DMS 273 (cell line): ENCODE measurements around the gene STEEP1.
"Not testable (repeated sequence)": the region's sequence is repeated elsewhere in the genome, so short reads cannot be mapped to it uniquely, and the experiment has no call there.

Experiments used
- DNase-seq: peaks from one replicate; lab custom pipeline; 2025; ENCODE audit not compliant: unreplicated experiment; lab: John Stamatoyannopoulos, UW

STEEP1 gene

DNA sequence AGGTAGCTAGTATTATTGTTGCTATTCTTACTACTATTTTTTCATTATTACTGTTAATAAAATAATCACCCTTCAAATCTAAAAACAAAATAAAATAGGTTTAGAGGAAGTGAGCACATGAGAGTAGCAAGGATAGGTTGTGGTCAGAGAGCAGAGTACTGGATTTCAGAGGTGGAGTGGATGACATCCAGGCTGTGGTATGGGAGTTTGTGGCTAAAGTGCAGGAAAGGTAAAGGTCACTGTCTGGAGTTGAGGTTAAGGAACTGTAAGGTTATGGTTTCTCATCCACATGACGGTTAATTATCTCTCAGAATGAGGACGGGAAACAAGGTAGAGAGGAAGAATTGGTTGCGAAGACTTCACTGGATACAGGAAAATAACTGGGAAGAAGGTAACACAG, 27.7 kb downstream of the STEEP1 start:
- DNase-seq, result no peak

- no peak for DNase-seq
Measured at GRCh38 chrX:119529345-119530276, 35.6 kb downstream of the STEEP1 start.

DNA sequence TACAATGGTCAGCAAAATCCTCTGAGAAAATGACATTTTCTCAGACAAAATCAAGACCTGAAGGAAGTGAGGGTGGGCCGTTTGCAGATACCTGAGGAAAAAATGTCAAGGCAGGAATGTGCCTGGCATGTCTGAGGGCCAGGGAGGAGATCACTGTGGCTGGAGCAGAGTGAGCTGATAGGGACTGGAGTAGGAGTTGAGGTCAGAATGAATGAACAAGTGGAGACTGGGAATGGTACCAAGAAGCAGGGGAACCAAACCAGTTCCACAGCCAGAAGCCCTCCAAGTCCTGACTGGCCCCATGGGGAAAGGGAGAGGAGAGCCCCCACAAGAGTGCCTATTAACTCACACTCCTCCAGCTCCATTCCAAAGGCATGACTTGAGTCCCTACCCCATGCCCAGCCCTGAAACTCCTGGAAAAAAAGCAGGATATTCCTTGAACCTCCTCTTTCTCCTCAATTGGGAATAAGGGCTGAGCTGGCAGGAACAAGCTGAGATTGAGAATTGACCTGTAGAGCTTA, 41.5 kb downstream of the STEEP1 start:
- DNase-seq, result no peak

- DNase-seq, result no peak
Measured at GRCh38 chrX:119521246-119521645, 44.0 kb downstream of the STEEP1 start.

DNA sequence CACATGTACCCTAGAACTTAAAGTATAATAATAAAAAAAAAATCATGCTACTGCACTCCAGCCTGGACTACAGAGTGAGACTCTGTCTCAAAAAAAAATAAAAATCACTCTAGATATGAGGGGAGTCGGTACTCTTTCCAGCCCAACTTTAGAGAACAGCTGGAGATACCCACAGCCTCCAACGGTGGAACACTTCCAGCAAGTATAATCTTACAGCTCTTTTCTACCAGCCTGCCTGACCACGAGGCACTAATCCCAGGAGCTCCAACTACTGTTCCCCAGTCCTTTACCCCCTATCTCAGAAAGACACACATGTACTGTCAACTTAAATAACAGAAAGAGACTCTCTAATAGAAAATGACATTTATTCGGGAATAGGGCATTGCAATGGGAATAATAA, 46.8 kb downstream of the STEEP1 start:
- DNase-seq, result peak; percentile 72

- DNase-seq, result peak; percentile 87
Measured at GRCh38 chrX:119516157-119516702, 49.0 kb downstream of the STEEP1 start.

DNA sequence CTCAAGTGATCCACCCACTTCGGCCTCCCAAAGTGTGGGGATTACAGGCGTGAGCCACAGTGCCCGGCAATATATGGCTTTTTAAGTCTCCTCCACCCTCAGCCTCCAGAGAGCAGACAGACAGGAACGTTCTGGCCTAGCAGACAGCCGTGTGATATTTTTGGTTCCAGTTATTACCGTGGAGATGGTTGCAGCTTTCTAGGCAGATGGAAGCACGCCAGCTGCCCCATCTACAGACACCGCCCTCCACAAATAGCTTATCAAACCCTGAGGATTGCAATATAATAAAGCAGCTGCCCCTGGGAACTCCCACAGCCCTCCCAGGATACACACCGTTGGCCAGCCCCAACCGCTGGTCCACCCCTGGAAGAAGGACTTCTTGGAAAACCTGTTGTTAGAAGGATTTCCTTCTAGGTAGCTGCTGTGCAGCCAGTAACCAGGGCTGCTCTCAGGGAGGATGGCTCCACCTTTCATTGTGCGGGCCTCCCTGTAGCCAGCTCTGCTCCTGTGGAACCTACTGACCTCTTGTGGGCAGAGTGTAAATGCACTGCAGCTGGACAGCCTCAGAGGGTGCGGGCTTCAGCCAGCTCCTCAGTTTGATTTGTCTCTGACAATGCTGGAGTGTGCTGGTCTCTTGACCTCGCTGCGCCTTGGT, 52.9 kb downstream of the STEEP1 start:
- DNase-seq, result peak; percentile 85

DNA sequence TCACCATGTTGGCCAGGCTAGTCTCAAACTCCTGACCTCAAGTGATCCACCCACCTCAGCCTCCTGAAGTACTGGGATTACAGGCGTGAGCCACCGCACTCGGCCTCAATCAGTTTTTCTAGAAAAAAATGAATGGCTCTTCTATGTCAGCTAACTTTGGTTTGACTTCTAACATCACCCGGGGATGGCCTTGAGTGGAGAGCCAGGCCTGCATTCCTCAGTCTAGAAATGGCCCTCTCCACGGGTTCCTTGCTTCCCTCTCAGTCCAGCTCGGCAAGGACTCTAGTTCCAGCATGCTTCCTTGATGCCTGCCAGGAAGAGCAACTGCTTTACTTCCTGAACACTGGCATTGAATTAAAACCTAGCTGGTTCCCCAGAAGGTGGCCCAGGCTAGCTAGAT, 58.0 kb downstream of the STEEP1 start:
- no peak for DNase-seq

GRCh38 chrX:119505945-119506344, 59.3 kb downstream of the STEEP1 start:
- DNase-seq, result no peak

GRCh38 chrX:119505145-119505544, 60.1 kb downstream of the STEEP1 start:
- DNase-seq, result not testable (repeated sequence)

DNA sequence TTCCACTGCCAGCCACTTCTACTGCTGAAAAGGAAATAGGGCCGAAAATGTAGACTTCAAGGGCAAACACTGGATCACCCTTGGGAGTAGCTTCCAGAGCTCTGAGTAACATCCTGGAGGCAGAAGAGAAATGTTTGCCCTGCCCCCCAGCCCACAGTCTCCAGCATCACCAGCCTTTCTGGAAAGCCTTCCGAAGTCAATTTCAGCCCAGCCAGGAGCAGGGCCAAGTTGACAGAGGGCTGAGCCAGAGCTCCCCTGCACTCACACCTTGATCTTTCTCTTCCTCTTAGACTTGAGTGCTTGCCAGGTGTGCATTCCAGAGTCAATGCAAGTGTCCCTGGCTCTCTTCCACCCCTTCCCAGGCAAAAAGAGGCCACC, 61.7 kb downstream of the STEEP1 start:
- DNase-seq, result no peak

GRCh38 chrX:119502727-119503483, 62.3 kb downstream of the STEEP1 start:
- no peak for DNase-seq

DNA sequence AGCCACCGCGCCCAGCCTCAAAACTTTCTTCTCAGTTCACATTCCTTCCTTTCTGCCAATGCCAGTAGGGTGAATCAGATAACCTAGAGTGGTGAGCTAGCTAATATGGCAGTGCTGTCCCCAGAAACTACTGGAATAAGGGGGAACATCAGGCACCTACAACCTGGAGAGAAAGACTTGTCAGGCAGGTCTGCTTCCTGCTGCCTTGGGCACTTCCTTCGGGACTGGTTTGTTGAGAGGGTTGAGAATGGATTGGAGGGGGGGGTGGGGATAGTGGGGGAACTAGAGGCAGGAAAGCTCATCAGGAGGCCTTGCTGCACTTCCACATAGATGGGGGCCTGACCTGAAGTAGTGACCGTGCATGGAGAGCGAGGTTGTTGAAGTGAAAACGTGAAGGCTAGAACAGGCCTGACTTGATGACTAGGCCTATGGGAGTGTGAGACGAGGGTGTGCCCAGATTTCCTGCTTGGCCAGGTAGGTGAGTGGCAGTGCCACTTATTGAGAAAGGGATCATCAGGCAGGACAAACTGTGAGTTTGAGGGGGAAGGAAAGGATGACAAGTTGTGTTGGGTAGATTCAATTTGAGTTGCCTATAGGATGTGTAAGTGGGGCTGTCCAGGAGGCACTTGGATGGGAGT, 63.6 kb downstream of the STEEP1 start:
- DNase-seq, result no peak

- no peak for DNase-seq
Measured at GRCh38 chrX:119500061-119500800, 65.0 kb downstream of the STEEP1 start.

- DNase-seq, result no peak
Measured at GRCh38 chrX:119497185-119497584, 68.0 kb downstream of the STEEP1 start.

DNA sequence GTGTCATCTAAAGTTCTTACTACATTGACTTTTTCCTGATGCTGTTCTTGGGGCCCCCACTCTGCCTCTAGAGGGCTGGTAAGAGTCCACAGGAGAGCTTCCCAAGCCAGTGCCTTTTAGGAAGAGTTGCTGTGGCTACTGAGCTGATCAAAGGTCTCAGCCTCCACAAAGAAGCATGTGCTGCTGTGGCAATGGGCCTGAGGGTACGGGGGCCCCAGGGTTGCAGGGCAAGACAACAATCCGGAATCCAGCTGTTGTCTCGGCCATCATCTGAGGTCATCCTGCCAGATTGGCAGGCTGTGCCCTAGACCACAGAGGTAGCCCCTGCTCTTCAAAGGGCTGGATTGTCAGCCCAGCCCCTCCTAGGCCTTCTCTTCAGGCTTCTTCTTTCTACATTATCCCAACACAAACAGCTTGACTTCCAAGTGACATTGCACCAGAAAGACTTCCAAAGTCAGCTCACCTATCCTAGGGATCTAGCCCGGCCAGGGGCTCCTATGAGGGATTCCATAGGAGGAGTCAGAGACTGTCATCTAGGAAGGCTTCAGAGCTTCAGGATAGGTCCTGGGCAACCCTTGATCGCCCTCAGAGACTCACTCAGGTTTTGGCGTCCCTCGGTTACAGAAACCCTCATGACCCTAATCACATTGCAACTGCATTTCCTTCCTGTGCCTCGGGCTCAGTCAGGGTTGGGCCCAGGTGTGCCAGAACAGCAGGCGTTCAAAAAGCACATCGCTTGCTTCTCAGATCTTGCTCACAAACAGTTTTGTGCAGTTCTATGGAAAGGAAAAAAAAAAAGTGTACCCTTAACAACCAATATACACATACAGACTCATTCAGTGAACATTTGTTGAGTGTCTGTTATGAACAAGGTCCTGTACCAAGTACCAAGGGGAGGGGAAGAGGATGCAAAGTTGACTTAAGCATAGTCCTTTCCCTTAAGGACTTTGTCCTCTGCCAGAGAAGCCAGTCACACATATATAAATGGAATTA, 69.2 kb downstream of the STEEP1 start:
- no peak for DNase-seq

DNA sequence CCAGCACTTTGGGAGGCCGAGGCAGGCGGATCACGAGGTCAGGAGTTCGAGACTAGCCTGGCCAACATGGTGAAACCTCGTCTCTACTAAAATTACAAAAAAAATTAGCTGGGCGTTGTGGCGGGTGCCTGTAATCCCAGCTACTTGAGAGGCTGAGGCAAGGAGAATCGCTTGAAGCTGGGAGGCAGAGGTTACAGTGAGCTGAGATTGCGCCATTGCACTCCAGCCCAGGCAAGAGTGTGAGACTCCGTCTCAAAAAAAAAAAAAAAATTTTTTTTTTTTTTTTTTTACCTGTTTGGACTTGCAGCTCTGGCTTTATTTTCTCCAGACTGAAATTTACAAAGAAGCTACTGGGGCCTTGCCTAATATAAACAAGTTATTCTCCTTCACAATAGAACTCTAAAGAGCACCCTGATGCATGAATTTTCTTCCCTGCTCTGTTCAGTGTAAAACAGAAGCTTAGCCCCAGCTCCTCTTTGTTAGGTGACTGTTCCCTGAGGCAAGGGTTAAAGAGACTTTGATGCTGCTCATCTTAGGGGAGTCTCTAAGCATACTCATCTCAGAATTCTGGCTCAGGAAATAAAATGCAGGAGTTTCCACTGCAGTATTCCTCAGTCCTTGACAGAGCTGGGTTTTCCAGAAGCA, 71.2 kb downstream of the STEEP1 start:
- DNase-seq, result not testable (repeated sequence)

- no peak for DNase-seq
Measured at GRCh38 chrX:119492463-119492862, 72.7 kb downstream of the STEEP1 start.
